ENCODE data around the gene TLR8. TPM values are rescaled to one million over a fixed set of nuclear protein-coding genes. Genes with fewer than 3 reads are reported as not detected.
A peak's percentile ranks its signal among the peaks of the same experiment; 100 is the strongest.

The TLR8 gene
- total and polyA plus RNA-seq, 4 donors, result 0.91 to 27.1 (median 5.9) TPM

DNA sequence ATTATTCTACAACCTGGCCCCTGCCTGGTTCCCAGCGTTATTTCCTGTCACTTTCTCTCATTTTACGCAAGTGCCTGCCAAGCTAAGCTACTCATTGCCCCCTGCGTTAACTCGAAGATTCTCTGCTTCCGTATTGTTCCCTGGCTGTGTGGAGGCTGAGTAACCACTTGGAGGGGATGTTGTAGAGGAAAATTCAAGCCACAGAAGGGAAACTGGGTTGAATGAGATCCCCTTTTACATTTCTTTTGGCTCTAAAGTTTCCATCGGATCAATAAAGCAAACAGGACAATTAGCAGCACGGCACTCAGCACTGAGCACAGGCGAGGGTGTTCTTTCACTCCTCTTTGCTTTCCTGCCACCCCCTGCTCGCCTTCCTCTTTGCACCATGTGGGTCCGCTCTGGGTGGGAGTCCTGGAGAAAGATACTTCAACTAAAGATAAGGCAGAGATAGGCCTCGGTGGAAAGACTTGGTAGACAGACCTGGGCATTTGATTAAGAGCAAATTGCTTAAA, 64.3 kb downstream of the TLR8 start:
- Histone ChIP-seq H3K9me3 (ENCODE audit: control insufficient read depth in 4 of 4, insufficient read depth in 3 of 4, low read length in 3 of 4) (peaks cover 0 to 2% (median 0%) of the 10 kb centered on the region in 4 donors), H3K4me3 (no peak overlapping the region), H3K27me3 (ENCODE audit: control insufficient read depth in 3 of 3, insufficient read depth in 3 of 3, low read length in 2 of 3) (peaks cover 0 to 5% (median 5%) of the 10 kb centered on the region in 3 donors), H3K36me3 (ENCODE audit: control insufficient read depth in 4 of 4, insufficient read depth in 4 of 4, low read length in 4 of 4) (peaks cover 0 to 5% (median 0%) of the 10 kb centered on the region in 4 donors), H3K9ac (ENCODE audit: insufficient read depth in 1 of 2, low read length in 2 of 2) (peak overlapping the region in 1 of 2 donors; percentile 2), H3K4me1 (ENCODE audit: control insufficient read depth in 5 of 5, insufficient read depth in 5 of 5, low read length in 5 of 5) (peaks cover 0 to 7% (median 0%) of the 10 kb centered on the region in 5 donors), H3K27ac (ENCODE audit: low read depth in 1 of 2, low read length in 1 of 2) (peak overlapping the region; percentile 54 to 84)
- WGBS, 2 donors, result 5 to 29% methylated on average over 11 of the region's 11 CpGs
- DNase-seq (peak; percentile 57 to 86 (median 82)), ATAC-seq (ENCODE audit: insufficient read depth, low FRiP score) (peak; percentile 24)
- TF ChIP-seq, protein P1, sequence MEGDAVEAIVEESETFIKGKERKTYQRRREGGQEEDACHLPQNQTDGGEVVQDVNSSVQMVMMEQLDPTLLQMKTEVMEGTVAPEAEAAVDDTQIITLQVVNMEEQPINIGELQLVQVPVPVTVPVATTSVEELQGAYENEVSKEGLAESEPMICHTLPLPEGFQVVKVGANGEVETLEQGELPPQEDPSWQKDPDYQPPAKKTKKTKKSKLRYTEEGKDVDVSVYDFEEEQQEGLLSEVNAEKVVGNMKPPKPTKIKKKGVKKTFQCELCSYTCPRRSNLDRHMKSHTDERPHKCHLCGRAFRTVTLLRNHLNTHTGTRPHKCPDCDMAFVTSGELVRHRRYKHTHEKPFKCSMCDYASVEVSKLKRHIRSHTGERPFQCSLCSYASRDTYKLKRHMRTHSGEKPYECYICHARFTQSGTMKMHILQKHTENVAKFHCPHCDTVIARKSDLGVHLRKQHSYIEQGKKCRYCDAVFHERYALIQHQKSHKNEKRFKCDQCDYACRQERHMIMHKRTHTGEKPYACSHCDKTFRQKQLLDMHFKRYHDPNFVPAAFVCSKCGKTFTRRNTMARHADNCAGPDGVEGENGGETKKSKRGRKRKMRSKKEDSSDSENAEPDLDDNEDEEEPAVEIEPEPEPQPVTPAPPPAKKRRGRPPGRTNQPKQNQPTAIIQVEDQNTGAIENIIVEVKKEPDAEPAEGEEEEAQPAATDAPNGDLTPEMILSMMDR (IDR thresholded peaks at IDR 0.05; ENCODE audit: control extremely low read depth, extremely low read depth), result peak; percentile 38

DNA sequence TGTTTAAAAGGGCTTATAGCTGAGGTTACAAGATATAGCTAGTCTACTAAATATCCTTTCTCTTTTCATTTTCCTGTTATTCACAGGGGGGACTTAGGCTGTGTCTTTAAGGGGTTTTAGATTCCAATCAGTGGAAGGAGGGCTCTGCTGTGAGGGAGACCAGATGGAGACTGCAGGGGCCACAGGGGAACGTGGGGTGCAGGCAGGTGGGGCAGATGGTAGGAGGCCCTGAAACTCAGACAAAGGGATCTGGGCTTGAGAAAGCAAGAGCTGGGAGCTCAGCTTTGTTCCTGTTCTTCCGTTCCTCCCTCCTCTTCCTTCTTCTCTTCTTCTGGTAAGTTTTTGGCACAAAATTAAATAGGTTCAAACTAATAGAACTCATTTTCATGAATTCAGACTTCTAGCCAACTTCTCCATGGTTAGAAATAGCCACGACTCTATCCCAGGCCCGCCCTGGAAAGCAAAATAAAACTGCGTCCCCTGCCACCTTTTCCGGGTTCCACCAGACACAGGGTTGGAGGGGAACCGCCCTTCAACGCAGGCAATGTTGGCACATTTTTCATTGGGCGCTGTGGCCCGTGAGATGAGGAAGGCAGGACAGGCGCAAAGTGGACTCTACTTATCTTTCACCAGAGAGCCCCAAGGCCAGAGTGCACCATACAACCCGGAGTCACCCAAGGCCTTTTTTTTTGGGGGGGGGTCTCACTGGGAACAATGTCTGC, 65.0 kb downstream of the TLR8 start:
- peak overlapping the region; percentile 54 to 89 for H3K27ac ChIP-seq (ENCODE audit: low read depth in 1 of 2, low read length in 1 of 2)

DNA sequence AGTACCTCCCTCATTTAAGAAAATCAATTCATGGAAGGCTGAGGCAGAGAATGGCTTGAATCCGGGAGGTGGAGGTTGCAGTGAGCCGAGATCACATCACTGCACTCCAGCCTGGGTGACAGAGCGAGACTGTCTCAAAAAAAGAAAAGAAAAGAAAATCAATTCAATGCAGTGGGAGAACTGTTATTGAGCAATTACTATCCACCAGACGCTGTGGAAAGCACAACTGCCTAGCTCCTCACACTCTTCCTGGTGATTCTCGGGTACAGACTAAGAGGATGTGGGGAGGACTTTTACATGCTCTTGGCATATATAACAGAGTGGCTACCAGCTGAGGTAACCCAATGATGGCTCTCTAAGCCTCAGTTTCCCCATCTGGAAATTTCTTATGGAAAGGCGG, 65.8 kb downstream of the TLR8 start:
- peak overlapping the region; percentile 54 to 66 for H3K27ac ChIP-seq (ENCODE audit: low read depth in 1 of 2, low read length in 1 of 2)
- no peak overlapping the region for H3K4me3 ChIP-seq
- H3K36me3 ChIP-seq (ENCODE audit: control insufficient read depth in 4 of 4, insufficient read depth in 4 of 4, low read length in 4 of 4), result peaks cover 0 to 10% (median 0%) of the 10 kb centered on the region in 4 donors
- DNase-seq (no peak), ATAC-seq (ENCODE audit: insufficient read depth, low FRiP score) (no peak)
- no peak overlapping the region for H3K9ac ChIP-seq (ENCODE audit: insufficient read depth in 1 of 2, low read length in 2 of 2)
- peaks cover 0 to 7% (median 0%) of the 10 kb centered on the region in 5 donors for H3K4me1 ChIP-seq (ENCODE audit: control insufficient read depth in 5 of 5, insufficient read depth in 5 of 5, low read length in 5 of 5)
- WGBS, 2 donors, result 29 to 69% methylated on average over 5 to 6 of the region's 6 CpGs
- TF ChIP-seq, protein P1 (IDR thresholded peaks at IDR 0.05; ENCODE audit: control extremely low read depth, extremely low read depth), result no peak
- peaks cover 0 to 6% (median 5%) of the 10 kb centered on the region in 3 donors for H3K27me3 ChIP-seq (ENCODE audit: control insufficient read depth in 3 of 3, insufficient read depth in 3 of 3, low read length in 2 of 3)
- H3K9me3 ChIP-seq (ENCODE audit: control insufficient read depth in 4 of 4, insufficient read depth in 3 of 4, low read length in 3 of 4), result peaks cover 0 to 5% (median 0%) of the 10 kb centered on the region in 4 donors

More for the DNA sequence above, 65.0 kb downstream of the TLR8 start:
- TF ChIP-seq, protein P1 (IDR thresholded peaks at IDR 0.05; ENCODE audit: control extremely low read depth, extremely low read depth), result no peak
- Histone ChIP-seq H3K36me3 (ENCODE audit: control insufficient read depth in 4 of 4, insufficient read depth in 4 of 4, low read length in 4 of 4) (peaks cover 0 to 8% (median 0%) of the 10 kb centered on the region in 4 donors), H3K9ac (ENCODE audit: insufficient read depth in 1 of 2, low read length in 2 of 2) (no peak overlapping the region), H3K9me3 (ENCODE audit: control insufficient read depth in 4 of 4, insufficient read depth in 3 of 4, low read length in 3 of 4) (peaks cover 0 to 5% (median 0%) of the 10 kb centered on the region in 4 donors), H3K4me3 (no peak overlapping the region), H3K4me1 (ENCODE audit: control insufficient read depth in 5 of 5, insufficient read depth in 5 of 5, low read length in 5 of 5) (peaks cover 0 to 7% (median 0%) of the 10 kb centered on the region in 5 donors), H3K27me3 (ENCODE audit: control insufficient read depth in 3 of 3, insufficient read depth in 3 of 3, low read length in 2 of 3) (peaks cover 0 to 5% (median 5%) of the 10 kb centered on the region in 3 donors)
- ATAC-seq (ENCODE audit: insufficient read depth, low FRiP score), result no peak
- WGBS, 2 donors, result 63% methylated on average over 12 of the region's 12 CpGs
- DNase-seq, result no peak

Other genes starting within 250 kb of the TLR8 start
- 10 to 100 TPM; 27.4 to 29.6 TPM for gene PRPS2, start 115.2 kb upstream of the TLR8 start, total RNA-seq
- gene PRPS2, start 115.2 kb upstream of the TLR8 start, polyA plus RNA-seq, result 10 to 100 TPM; 12.6 to 19.9 TPM
- 1 to 10 TPM in 1 of 2 donors, under 1 TPM in 1; 0.74 to 3.5 TPM for gene TLR7, start 39.5 kb upstream of the TLR8 start, total RNA-seq
- gene TLR7, start 39.5 kb upstream of the TLR8 start, polyA plus RNA-seq, result under 1 TPM; 0.26 to 0.87 TPM
- 1,000 to 10,000 TPM; 4,686 to 8,614 TPM for gene TMSB4X, start 68.5 kb downstream of the TLR8 start, total RNA-seq
- gene TMSB4X, start 68.5 kb downstream of the TLR8 start, polyA plus RNA-seq, result 1,000 to 10,000 TPM; 7,790 to 9,527 TPM
- gene FAM9C, start 138.0 kb downstream of the TLR8 start, total RNA-seq, result under 1 TPM; 0.09 to 0.28 TPM
- under 1 TPM in 1 of 2 donors, not detected in 1; 0.01 TPM for gene FAM9C, start 138.0 kb downstream of the TLR8 start, polyA plus RNA-seq